Panc1 (cell line): Measurements from ENCODE around the gene TCHP.

ENCODE experiments used
- POLR2AphosphoS5 ChIP-seq: IDR thresholded peaks from 2 replicates; pipeline ENCODE4 v1.6.1; 2012; ENCODE audit warnings: mild to moderate bottlenecking, low read depth, low read length, moderate library complexity
- TF ChIP-seq, protein P1 (sequence below): fragments of 450-650 bp; IDR thresholded peaks from 2 replicates; pipeline ENCODE4 v1.5.1; 2017; ENCODE audit warnings: mild to moderate bottlenecking

DNA sequence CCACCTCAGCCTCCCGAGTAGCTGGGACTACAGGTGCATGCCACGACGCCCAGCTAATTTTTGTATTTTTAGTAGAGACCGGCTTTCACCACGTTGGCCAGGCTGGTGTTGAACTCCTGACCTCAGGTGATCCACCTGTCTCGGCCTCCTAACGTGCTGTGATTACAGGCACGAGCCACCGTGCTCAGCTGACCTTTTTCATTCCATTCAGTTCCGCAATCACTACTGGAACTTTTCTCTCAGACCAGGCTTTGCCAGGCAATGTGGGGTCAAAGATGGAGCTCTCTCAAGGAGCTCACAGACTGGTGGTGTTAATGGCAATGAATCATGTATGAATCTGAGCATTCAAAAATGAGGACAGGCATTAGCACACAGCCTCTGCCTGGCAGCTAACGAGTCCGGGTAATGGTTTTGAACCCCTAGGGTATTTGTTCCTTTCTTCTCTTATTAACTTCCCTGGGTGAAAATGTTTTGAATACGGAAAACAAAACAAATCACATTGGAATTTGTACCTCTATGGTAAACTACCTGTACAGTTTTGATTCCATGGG, 9.4 kb upstream of the TCHP start:
- no peak for TF ChIP-seq POLR2AphosphoS5
- TF ChIP-seq, protein P1, sequence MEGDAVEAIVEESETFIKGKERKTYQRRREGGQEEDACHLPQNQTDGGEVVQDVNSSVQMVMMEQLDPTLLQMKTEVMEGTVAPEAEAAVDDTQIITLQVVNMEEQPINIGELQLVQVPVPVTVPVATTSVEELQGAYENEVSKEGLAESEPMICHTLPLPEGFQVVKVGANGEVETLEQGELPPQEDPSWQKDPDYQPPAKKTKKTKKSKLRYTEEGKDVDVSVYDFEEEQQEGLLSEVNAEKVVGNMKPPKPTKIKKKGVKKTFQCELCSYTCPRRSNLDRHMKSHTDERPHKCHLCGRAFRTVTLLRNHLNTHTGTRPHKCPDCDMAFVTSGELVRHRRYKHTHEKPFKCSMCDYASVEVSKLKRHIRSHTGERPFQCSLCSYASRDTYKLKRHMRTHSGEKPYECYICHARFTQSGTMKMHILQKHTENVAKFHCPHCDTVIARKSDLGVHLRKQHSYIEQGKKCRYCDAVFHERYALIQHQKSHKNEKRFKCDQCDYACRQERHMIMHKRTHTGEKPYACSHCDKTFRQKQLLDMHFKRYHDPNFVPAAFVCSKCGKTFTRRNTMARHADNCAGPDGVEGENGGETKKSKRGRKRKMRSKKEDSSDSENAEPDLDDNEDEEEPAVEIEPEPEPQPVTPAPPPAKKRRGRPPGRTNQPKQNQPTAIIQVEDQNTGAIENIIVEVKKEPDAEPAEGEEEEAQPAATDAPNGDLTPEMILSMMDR = no peak
